Kidney (tissue), 14 donors: ENCODE results near the gene AGBL1. TPM values are rescaled to one million over a fixed set of nuclear protein-coding genes. Genes with fewer than 3 reads are reported as not detected.

ENCODE experiments used
- DNase-seq, 5 donors: peaks; one replicate each; pipeline ENCODE4 v3.0.0-alpha.2; 2013 to 2020
- FAIRE-seq: peaks from 2 replicates; lab custom pipeline; 2012; peaks lifted over from hg19 to GRCh38; lab: Jason Lieb, UNC
- H3K27ac ChIP-seq, 2 donors: one replicate each; pipeline ENCODE4 v1.7.0; 2013; ENCODE audit warnings: low read depth in 2 of 2, low read length in 2 of 2, inconsistent platforms in 1 of 2
- H3K27me3 ChIP-seq: one replicate; pipeline ENCODE4 v1.7.1; 2013; ENCODE audit warnings: low read length, inconsistent platforms; ENCODE audit not compliant: control insufficient read depth, insufficient read depth
- H3K36me3 ChIP-seq, 3 donors: one replicate each; pipeline versions ENCODE4 v1.7.0 to v1.7.1; 2013; ENCODE audit warnings: low read length in 3 of 3, control low read depth in 1 of 3, inconsistent platforms in 1 of 3; ENCODE audit not compliant: insufficient read depth in 3 of 3, control insufficient read depth in 2 of 3
- H3K4me1 ChIP-seq, 3 donors: one replicate each; pipeline versions ENCODE4 v1.7.0 to v1.7.1; 2013; ENCODE audit warnings: low read length in 3 of 3, inconsistent platforms in 1 of 3, low read depth in 1 of 3; ENCODE audit not compliant: control insufficient read depth in 2 of 3, insufficient read depth in 2 of 3
- H3K4me3 ChIP-seq, 3 donors: one replicate each; pipeline versions ENCODE4 v1.7.0 to v1.8.1; 2013; ENCODE audit warnings: low read length in 3 of 3, control low read depth in 1 of 3, inconsistent platforms in 1 of 3
- H3K9ac ChIP-seq, 3 donors: one replicate each; pipeline versions ENCODE4 v1.7.0 to v1.7.1; 2013; ENCODE audit warnings: low read length in 3 of 3, control low read depth in 1 of 3, inconsistent platforms in 1 of 3
- H3K9me3 ChIP-seq, 3 donors: one replicate each; pipeline versions ENCODE4 v1.7.0 to v1.7.1; 2013; ENCODE audit warnings: low read length in 3 of 3, control low read depth in 1 of 3, inconsistent platforms in 1 of 3; ENCODE audit not compliant: control insufficient read depth in 2 of 3, insufficient read depth in 1 of 3
- CTCF ChIP-seq: IDR thresholded peaks from 3 replicates; pipeline ENCODE4 v1.5.1; 2012; ENCODE audit warnings: mild to moderate bottlenecking, moderate library complexity, borderline replicate concordance; ENCODE audit not compliant: insufficient read depth; ENCODE audit errors: extremely low read depth
- intact Hi-C: fragments of 100-400 bp; cut with DNase I; formaldehyde crosslinking; loops from one replicate; pipeline ENCODE4 v1.11.1; 2022
- polyA plus RNA-seq: library from polyadenylated mRNA; stranded (reverse); fragments of 350-450 nt; fragmentation: Illumina TruSeq; extraction: RNeasy Lipid Tissue Mini Kit (QIAGEN cat#74804); gene quantifications from one replicate; pipeline ENCODE4 v1.2.3, GENCODE V29; 2014; ENCODE audit warnings: low read depth, low replicate concordance; ENCODE audit not compliant: insufficient read depth
- total RNA-seq: library from RNA; stranded (reverse); fragmentation: NEBNext Ultra II Directional; extraction: Animal tissue kit (Norgen Biotek cat#: 25700); gene quantifications from one replicate; pipeline ENCODE4 v1.2.1, GENCODE V29; 2021
- donor health status: control.
- donor health status: control.
- donor health status: control.
- donor health status: control.
- donor health status: control.
- donor health status: DM: yes; HTN: yes; CAD: no.
- donor health status: Normal renal cell carcinoma (clear cell type).

Gene AGBL1
- total and polyA plus RNA-seq, 2 donors from 2014 or later, result not detected

GRCh38 chr15:86229936-86230335 is 150.3 kb downstream of the AGBL1 start:
- Histone ChIP-seq H3K27me3 (no peaks in the 10 kb centered on the region), H3K4me3 (no peak overlapping the region), H3K4me1 (no peaks in the 10 kb centered on the region), H3K9ac (no peak overlapping the region), H3K36me3 (no peaks in the 10 kb centered on the region), H3K9me3 (no peaks in the 10 kb centered on the region), H3K27ac (no peak overlapping the region)
- DNase-seq (no peak), FAIRE-seq (no peak)
- intact Hi-C loops, result no loop called here
- no peak for TF ChIP-seq CTCF

GRCh38 chr15:86231864-86232721 is 152.4 kb downstream of the AGBL1 start:
- intact Hi-C loops, result no loop called here

GRCh38 chr15:86235667-86236066 is 156.0 kb downstream of the AGBL1 start:
- FAIRE-seq (no peak), DNase-seq (no peak)
- TF ChIP-seq CTCF, result no peak
- H3K4me3 ChIP-seq, result no peak overlapping the region
- H3K36me3 ChIP-seq, result no peaks in the 10 kb centered on the region
- H3K9ac ChIP-seq, result no peak overlapping the region
- no peaks in the 10 kb centered on the region for H3K9me3 ChIP-seq
- no peaks in the 10 kb centered on the region for H3K4me1 ChIP-seq
- no peak overlapping the region for H3K27ac ChIP-seq
- H3K27me3 ChIP-seq, result no peaks in the 10 kb centered on the region
- intact Hi-C loops, result no loop called here

More at GRCh38 chr15:86231864-86232721, 152.4 kb downstream of the AGBL1 start:
- Histone ChIP-seq H3K9ac (no peak overlapping the region), H3K27ac (no peak overlapping the region), H3K4me3 (no peak overlapping the region), H3K4me1 (no peaks in the 10 kb centered on the region), H3K9me3 (no peaks in the 10 kb centered on the region), H3K27me3 (no peaks in the 10 kb centered on the region), H3K36me3 (no peaks in the 10 kb centered on the region)
- DNase-seq, result peak in 3 of 5 donors; percentile 16 to 60 (median 49)
- TF ChIP-seq CTCF, result peak; percentile 44
- no peak for FAIRE-seq
